ENCODE data around the gene TRIM7. TPM values are rescaled to one million over a fixed set of nuclear protein-coding genes. Genes with fewer than 3 reads are reported as not detected.
A peak's percentile ranks its signal among the peaks of the same experiment; 100 is the strongest.

The TRIM7 gene
- total and polyA plus RNA-seq, 9 of the 15 experiments (the other 6 are each of a cell fraction or from before 2014, with no cell fraction given) = 2.6 to 14.9 (median 8.9) TPM

- TF ChIP-seq FOXP4 (CRISPR knock-in tag; IDR thresholded peaks at IDR 0.05; ENCODE audit: borderline replicate concordance) (peak; percentile 76; the same call in 1 of the 2 replicates), HDAC2 (IDR thresholded peaks at IDR 0.05) (no peak; the same call in 1 of the 2 replicates), ARID4B (CRISPR knock-in tag; IDR thresholded peaks at IDR 0.05) (peak; percentile 91), BCOR (IDR thresholded peaks at IDR 0.05) (no peak; the same call in 1 of the 2 replicates), ZNF449 (CRISPR knock-in tag; IDR thresholded peaks at IDR 0.05) (no peak), ETV5 (CRISPR knock-in tag; IDR thresholded peaks at IDR 0.05; ENCODE audit: low read depth) (peak; percentile 98), ZNF384 (IDR thresholded peaks at IDR 0.05; ENCODE audit: low read depth, low read length) (no peak), MBD2 (IDR thresholded peaks at IDR 0.05; ENCODE audit: borderline replicate concordance, low read depth) (peak; percentile 74), PREB (CRISPR knock-in tag; IDR thresholded peaks at IDR 0.05) (no peak), EWSR1 (IDR thresholded peaks at IDR 0.05; ENCODE audit: borderline replicate concordance, low read depth, partially characterized antibody) (no peak), ZNF24 (IDR thresholded peaks at IDR 0.05) (peak; percentile 1), ESRRB (CRISPR knock-in tag; IDR thresholded peaks at IDR 0.05; ENCODE audit: borderline replicate concordance) (no peak), TRIM25 (IDR thresholded peaks at IDR 0.05; ENCODE audit: borderline replicate concordance) (no peak), RNF2 (IDR thresholded peaks at IDR 0.05) (peak; percentile 57; the same call in 1 of the 2 replicates), MXI1 (IDR thresholded peaks at IDR 0.05; ENCODE audit: low read depth, low read length) (no peak)
These were observed 18.2 kb upstream of the TRIM7 start, which contains the start of gene TRIM41 (continued) for GRCh38 chr5:181223058-181223728.
